WERI-Rb-1 (cell line): ENCODE results near the gene MACROD2.

Experiments used
- DNase-seq: peaks from one replicate; pipeline ENCODE4 v3.0.0-alpha.2; 2020
- H3K27ac ChIP-seq: fragments of 250-450 bp; sonication (Bioruptor Pico); 2 replicates; pipeline ENCODE4 v1.5.1; 2020; ENCODE audit warnings: mild to moderate bottlenecking, moderate library complexity
- H3K27me3 ChIP-seq: fragments of 250-450 bp; sonication (Bioruptor Pico); 2 replicates; pipeline ENCODE4 v1.5.1; 2021; ENCODE audit warnings: mild to moderate bottlenecking, low read depth, moderate library complexity; ENCODE audit not compliant: insufficient read depth, severe bottlenecking
- H3K36me3 ChIP-seq: fragments of 250-450 bp; sonication (Bioruptor Pico); 2 replicates; pipeline ENCODE4 v1.5.1; 2020; ENCODE audit warnings: mild to moderate bottlenecking, moderate library complexity
- H3K4me3 ChIP-seq: 2 replicates; pipeline ENCODE4 v1.5.1; 2011; ENCODE audit warnings: low read depth, mild to moderate bottlenecking, control low read depth, low read length
- H3K9me3 ChIP-seq: fragments of 250-450 bp; sonication (Bioruptor Pico); 2 replicates; pipeline ENCODE4 v1.5.1; 2021; ENCODE audit warnings: mild to moderate bottlenecking, moderate library complexity; ENCODE audit not compliant: severe bottlenecking
- TF ChIP-seq, protein P1 (sequence below): IDR thresholded peaks from 2 replicates; pipeline ENCODE4 v1.5.1; 2011; ENCODE audit warnings: low read depth, mild to moderate bottlenecking, control low read depth, inconsistent platforms, low read length

Gene MACROD2

DNA sequence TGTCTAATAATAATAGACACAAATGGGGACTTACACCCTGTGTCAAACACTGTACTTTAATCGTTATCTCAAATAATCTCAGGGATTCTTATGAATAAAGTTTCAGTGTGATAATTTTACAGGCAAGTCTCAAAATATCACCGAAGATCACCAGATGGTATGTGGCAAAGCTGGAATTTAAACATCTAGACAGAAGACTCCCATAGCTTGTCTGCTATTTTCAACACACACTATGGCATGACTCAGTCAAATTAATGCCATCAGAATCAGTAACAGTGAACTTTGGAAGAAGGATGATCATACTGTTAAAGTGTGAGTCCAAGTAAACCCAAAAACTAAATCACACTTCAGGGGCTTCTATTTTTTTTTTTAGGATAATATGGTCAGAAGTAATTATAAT, 1209.7 kb downstream of the MACROD2 start:
- H3K27ac ChIP-seq, result no peak overlapping the region
- H3K36me3 ChIP-seq, result no peaks in the 10 kb centered on the region
- no peaks in the 10 kb centered on the region for H3K27me3 ChIP-seq
- TF ChIP-seq, protein P1, sequence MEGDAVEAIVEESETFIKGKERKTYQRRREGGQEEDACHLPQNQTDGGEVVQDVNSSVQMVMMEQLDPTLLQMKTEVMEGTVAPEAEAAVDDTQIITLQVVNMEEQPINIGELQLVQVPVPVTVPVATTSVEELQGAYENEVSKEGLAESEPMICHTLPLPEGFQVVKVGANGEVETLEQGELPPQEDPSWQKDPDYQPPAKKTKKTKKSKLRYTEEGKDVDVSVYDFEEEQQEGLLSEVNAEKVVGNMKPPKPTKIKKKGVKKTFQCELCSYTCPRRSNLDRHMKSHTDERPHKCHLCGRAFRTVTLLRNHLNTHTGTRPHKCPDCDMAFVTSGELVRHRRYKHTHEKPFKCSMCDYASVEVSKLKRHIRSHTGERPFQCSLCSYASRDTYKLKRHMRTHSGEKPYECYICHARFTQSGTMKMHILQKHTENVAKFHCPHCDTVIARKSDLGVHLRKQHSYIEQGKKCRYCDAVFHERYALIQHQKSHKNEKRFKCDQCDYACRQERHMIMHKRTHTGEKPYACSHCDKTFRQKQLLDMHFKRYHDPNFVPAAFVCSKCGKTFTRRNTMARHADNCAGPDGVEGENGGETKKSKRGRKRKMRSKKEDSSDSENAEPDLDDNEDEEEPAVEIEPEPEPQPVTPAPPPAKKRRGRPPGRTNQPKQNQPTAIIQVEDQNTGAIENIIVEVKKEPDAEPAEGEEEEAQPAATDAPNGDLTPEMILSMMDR, result no peak
- no peak overlapping the region for H3K4me3 ChIP-seq
- no peak for DNase-seq
- H3K9me3 ChIP-seq, result no peaks in the 10 kb centered on the region

DNA sequence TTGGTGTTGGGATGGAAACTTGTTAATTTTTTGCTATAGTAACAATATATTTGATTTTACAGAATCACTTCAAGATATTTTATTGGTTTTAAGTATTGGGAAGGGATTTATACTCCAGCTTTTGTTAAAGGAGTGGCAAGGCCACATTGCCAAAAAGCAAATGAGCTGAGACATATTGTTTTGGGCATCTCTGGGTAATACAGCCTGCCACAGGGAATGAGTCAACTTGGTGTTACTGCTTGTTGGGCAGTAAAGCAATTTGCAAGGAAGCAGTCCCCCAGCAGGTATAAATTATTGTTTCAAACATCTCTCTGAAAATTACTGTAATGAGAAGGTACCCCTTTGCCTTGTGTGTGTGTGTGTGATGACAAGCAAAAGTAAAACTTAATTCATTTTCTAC, 1210.4 kb downstream of the MACROD2 start:
- DNase-seq, result no peak
- Histone ChIP-seq H3K4me3 (no peak overlapping the region), H3K9me3 (no peaks in the 10 kb centered on the region), H3K36me3 (no peaks in the 10 kb centered on the region), H3K27ac (no peak overlapping the region), H3K27me3 (no peaks in the 10 kb centered on the region)
- TF ChIP-seq, protein P1, result no peak

GRCh38 chr20:15209537-15209936, 1214.2 kb downstream of the MACROD2 start:
- DNase-seq, result no peak
- H3K9me3 ChIP-seq, result no peaks in the 10 kb centered on the region
- H3K27me3 ChIP-seq, result no peaks in the 10 kb centered on the region
- H3K36me3 ChIP-seq, result no peaks in the 10 kb centered on the region
- TF ChIP-seq, protein P1, result no peak
- H3K27ac ChIP-seq, result no peak overlapping the region
- H3K4me3 ChIP-seq, result no peak overlapping the region

DNA sequence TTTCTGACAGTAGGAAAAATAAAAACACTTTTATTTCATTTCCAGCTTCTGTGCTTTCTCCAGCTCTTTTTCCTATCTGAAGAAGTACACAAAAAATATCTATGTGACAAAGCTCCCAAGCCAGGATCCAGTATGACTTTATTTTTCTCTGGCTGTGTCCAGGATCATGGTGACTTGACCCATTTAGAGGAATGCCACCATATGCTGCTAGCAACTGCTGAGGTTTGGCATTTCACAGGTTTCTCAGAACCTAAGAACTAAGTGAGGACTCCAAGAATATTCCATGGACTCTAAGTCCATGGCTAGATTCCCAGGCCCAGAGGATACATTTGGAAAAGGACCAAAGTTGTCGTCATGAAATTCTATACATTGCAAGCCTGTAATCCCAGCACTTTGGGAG, 1218.7 kb downstream of the MACROD2 start:
- Histone ChIP-seq H3K27ac (no peak overlapping the region), H3K27me3 (no peaks in the 10 kb centered on the region), H3K36me3 (no peaks in the 10 kb centered on the region), H3K4me3 (no peak overlapping the region), H3K9me3 (no peaks in the 10 kb centered on the region)
- TF ChIP-seq, protein P1, result no peak
- DNase-seq, result no peak

DNA sequence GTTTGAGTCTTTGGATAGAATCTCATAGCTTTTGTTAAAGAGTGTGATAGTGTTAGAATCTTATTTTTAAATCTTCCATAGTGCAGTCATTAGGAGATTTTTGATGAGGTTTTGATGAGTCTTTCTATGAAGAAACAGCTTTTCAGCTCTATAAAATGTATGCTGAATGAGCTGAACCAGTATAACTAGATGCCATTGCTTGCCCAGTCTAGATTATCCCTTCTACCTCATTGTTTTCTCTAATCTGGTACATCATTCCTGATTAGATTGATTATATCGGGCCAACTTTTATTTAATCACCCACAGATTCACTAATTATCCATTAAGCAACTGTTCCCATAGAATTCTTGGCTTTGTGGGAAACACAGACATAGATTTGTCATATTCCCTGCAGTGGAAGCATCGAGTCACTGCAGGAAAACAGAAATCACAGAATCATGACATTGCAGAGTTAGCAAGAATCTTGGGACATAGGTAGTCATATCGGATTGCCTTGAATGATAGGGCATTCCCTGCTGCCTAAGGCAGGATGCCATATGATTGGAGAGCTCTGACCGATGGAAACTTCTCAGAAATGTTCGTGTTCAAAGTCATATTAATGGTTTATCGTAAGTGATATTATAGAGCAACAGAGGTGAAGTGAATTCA, 1224.8 kb downstream of the MACROD2 start:
- Histone ChIP-seq H3K9me3 (no peaks in the 10 kb centered on the region), H3K27ac (no peak overlapping the region), H3K4me3 (no peak overlapping the region), H3K27me3 (no peaks in the 10 kb centered on the region), H3K36me3 (no peaks in the 10 kb centered on the region)
- DNase-seq, result no peak
- TF ChIP-seq, protein P1, result no peak
